ENCODE measurements around the gene THNSL1. TPM values are rescaled to one million over a fixed set of nuclear protein-coding genes. Genes with fewer than 3 reads are reported as not detected.

Gene THNSL1
- total RNA-seq, 1 experiment from 2014 or later: 4.2 TPM

DNA sequence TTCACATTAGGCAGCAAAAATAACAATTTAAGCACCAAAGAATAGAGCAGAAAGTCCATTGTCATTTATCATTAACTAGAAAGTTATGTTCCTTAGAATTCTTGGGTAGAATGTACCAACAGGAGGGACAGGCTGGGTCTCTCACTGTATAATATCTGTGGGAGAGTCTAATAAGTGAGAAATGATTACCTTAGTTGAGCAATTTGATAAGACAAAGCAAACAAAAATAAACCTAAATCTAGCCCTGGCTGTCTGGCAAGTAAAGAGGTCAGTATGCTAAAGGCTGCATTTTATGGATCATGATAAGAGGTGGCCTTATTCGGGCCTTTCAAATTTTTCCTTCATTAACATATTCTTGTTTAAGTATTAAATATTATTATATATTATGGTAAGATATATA is 35.6 kb downstream of the THNSL1 start:
- DNase-seq: no peak
- Histone ChIP-seq H2BK15ac (ENCODE audit: low read depth, low read length) (no peak overlapping the region), H4K91ac (ENCODE audit: insufficient read length, low read depth, low read length) (no peak overlapping the region), H3K23me2 (ENCODE audit: insufficient read length, low read depth, low read length, poor library complexity, severe bottlenecking) (no peaks in the 10 kb centered on the region), H3K27me3 (ENCODE audit: insufficient read depth, low read length) (no peaks in the 10 kb centered on the region), H2BK5ac (ENCODE audit: insufficient read length, low read length) (no peak overlapping the region), H3K9me3 (ENCODE audit: control insufficient read depth, low read depth, low read length) (no peaks in the 10 kb centered on the region), H2BK12ac (ENCODE audit: insufficient read length, low read depth, low read length) (no peak overlapping the region), H3K4ac (ENCODE audit: low read depth, low read length) (no peak overlapping the region), H3K56ac (ENCODE audit: insufficient read length, low read depth, low read length) (no peak overlapping the region), H3K27ac (ENCODE audit: insufficient read length, low read depth, low read length) (no peak overlapping the region), H3T11ph (ENCODE audit: low read length) (no peak overlapping the region), H3K9ac (ENCODE audit: extremely low read depth, insufficient read length, low read length) (no peak overlapping the region), H4K8ac (replicated peaks; ENCODE audit: insufficient read length, low read depth, low read length) (no peak overlapping the region), H4K5ac (ENCODE audit: insufficient read length, low read depth, low read length) (no peak overlapping the region), H3K4me1 (ENCODE audit: insufficient read depth, low read length) (no peaks in the 10 kb centered on the region), H3K14ac (ENCODE audit: insufficient read depth, low read length) (no peak overlapping the region), H4K20me1 (ENCODE audit: control insufficient read depth, insufficient read depth, insufficient read length) (no peaks in the 10 kb centered on the region), H2AFZ (ENCODE audit: low read length) (no peak overlapping the region), H3K79me1 (ENCODE audit: insufficient read depth, low read depth, low read length, poor library complexity, severe bottlenecking) (no peaks in the 10 kb centered on the region), H3K79me2 (ENCODE audit: insufficient read depth, low read length) (no peaks in the 10 kb centered on the region), H3K18ac (ENCODE audit: insufficient read length, low read depth, low read length) (no peak overlapping the region), H2BK120ac (ENCODE audit: low read depth, low read length, poor library complexity, severe bottlenecking) (no peak overlapping the region), H2AK5ac (ENCODE audit: insufficient read length, low read length) (no peak overlapping the region), H3K4me2 (ENCODE audit: insufficient read depth, insufficient read length, low read length) (no peak overlapping the region), H2BK20ac (ENCODE audit: low read depth, low read length, poor library complexity, severe bottlenecking) (no peak overlapping the region), H3K23ac (ENCODE audit: insufficient read length, low read depth, low read length) (no peak overlapping the region)
- Mint-ChIP-seq H3K4me1 (peaks cover 3% of the 10 kb centered on the region in 2 experiments; a peak in 3 of 4 replicates), H3K36me3 (ENCODE audit: insufficient read depth in 1 of 3, low read depth in 3 of 3) (peaks cover 0 to 2% (median 0%) of the 10 kb centered on the region in 3 experiments; a peak in 1 of 7 replicates), H3K27me3 (ENCODE audit: low read depth) (peaks cover 2% of the 10 kb centered on the region), H3K27ac (no peak overlapping the region), H3K9me3 (peaks cover 0 to 2% of the 10 kb centered on the region in 2 experiments; a peak in 2 of 5 replicates), H3K4me3 (no peak overlapping the region)
- TF ChIP-seq, protein P1, sequence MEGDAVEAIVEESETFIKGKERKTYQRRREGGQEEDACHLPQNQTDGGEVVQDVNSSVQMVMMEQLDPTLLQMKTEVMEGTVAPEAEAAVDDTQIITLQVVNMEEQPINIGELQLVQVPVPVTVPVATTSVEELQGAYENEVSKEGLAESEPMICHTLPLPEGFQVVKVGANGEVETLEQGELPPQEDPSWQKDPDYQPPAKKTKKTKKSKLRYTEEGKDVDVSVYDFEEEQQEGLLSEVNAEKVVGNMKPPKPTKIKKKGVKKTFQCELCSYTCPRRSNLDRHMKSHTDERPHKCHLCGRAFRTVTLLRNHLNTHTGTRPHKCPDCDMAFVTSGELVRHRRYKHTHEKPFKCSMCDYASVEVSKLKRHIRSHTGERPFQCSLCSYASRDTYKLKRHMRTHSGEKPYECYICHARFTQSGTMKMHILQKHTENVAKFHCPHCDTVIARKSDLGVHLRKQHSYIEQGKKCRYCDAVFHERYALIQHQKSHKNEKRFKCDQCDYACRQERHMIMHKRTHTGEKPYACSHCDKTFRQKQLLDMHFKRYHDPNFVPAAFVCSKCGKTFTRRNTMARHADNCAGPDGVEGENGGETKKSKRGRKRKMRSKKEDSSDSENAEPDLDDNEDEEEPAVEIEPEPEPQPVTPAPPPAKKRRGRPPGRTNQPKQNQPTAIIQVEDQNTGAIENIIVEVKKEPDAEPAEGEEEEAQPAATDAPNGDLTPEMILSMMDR (conservative IDR thresholded peaks at IDR 0.05): no peak
- no CpG with 5 or more reads among the region's 1 CpG for WGBS (ENCODE audit: extremely low coverage, insufficient read length, low lambda C conversion rate)

All from H9 (cell line).